ENCODE results near the gene F12.
"Not testable (repeated sequence)": the region's sequence is repeated elsewhere in the genome, so short reads cannot be mapped to it uniquely, and the experiment has no call there.

The F12 gene

GRCh38 chr5:177362610-177363507 lies 46.5 kb downstream of the F12 start:
- Histone ChIP-seq H3K4me2 (ENCODE audit: low read length) (peak overlapping the region; percentile 97), H4K12ac (ENCODE audit: low read depth, low read length) (peak overlapping the region; percentile 55), H2BK5ac (ENCODE audit: low read depth, low read length, poor library complexity) (peak overlapping the region; percentile 24), H2BK12ac (ENCODE audit: low read length) (peak overlapping the region; percentile 22), H3K27ac (ENCODE audit: low read depth, low read length) (no peak overlapping the region), H4K91ac (ENCODE audit: low read depth, low read length) (no peak overlapping the region), H3K9ac (ENCODE audit: low read length) (no peak overlapping the region), H3K36me3 (ENCODE audit: control insufficient read depth in 1 of 2, insufficient read depth in 2 of 2, low read length in 2 of 2) (no peaks in the 10 kb centered on the region), H3K27me3 (ENCODE audit: insufficient read depth, low read length) (no peaks in the 10 kb centered on the region), H3K4me3 (ENCODE audit: low read depth, low read length) (peak overlapping the region; percentile 69), H3K23ac (ENCODE audit: low read length) (no peak overlapping the region), H4K8ac (ENCODE audit: low read depth, low read length) (peak overlapping the region; percentile 86), H2AFZ (ENCODE audit: insufficient read depth, low read length, poor library complexity) (peak overlapping the region; percentile 98), H3K14ac (ENCODE audit: low read length) (peak overlapping the region; percentile 46), H2BK120ac (ENCODE audit: insufficient read depth, low read length, poor library complexity) (no peak overlapping the region), H2AK5ac (ENCODE audit: low read length) (no peak overlapping the region), H3K9me3 (ENCODE audit: insufficient read depth, low read depth, low read length) (no peaks in the 10 kb centered on the region), H3K18ac (ENCODE audit: low read length) (peak overlapping the region; percentile 67), H3K4ac (ENCODE audit: low read depth, low read length) (no peak overlapping the region), H3K79me2 (ENCODE audit: control insufficient read depth, insufficient read depth, low read length, poor library complexity) (peaks cover 6% of the 10 kb centered on the region), H3K79me1 (ENCODE audit: low read length) (peaks cover 13% of the 10 kb centered on the region), H3K4me1 (ENCODE audit: control insufficient read depth in 1 of 2, insufficient read depth in 2 of 2, low read length in 2 of 2) (peaks cover 11 to 15% of the 10 kb centered on the region in 2 experiments)
- WGBS (ENCODE audit: extremely low coverage, insufficient coverage, insufficient read length), result 100% methylated on average over 1 of the region's 59 CpGs
- peak in 1 of 2 donors; percentile 43 for DNase-seq

GRCh38 chr5:177362292-177362609 lies 47.1 kb downstream of the F12 start:
- Histone ChIP-seq H2BK5ac (ENCODE audit: low read depth, low read length, poor library complexity) (no peak overlapping the region), H3K14ac (ENCODE audit: low read length) (no peak overlapping the region), H3K9me3 (ENCODE audit: insufficient read depth, low read depth, low read length) (no peaks in the 10 kb centered on the region), H4K12ac (ENCODE audit: low read depth, low read length) (no peak overlapping the region), H2BK120ac (ENCODE audit: insufficient read depth, low read length, poor library complexity) (no peak overlapping the region), H3K27ac (ENCODE audit: low read depth, low read length) (no peak overlapping the region), H4K91ac (ENCODE audit: low read depth, low read length) (no peak overlapping the region), H3K4ac (ENCODE audit: low read depth, low read length) (no peak overlapping the region), H2AFZ (ENCODE audit: insufficient read depth, low read length, poor library complexity) (no peak overlapping the region), H3K23ac (ENCODE audit: low read length) (no peak overlapping the region), H3K79me2 (ENCODE audit: control insufficient read depth, insufficient read depth, low read length, poor library complexity) (peaks cover 6% of the 10 kb centered on the region), H3K4me1 (ENCODE audit: control insufficient read depth in 1 of 2, insufficient read depth in 2 of 2, low read length in 2 of 2) (peaks cover 7 to 11% of the 10 kb centered on the region in 2 experiments), H3K4me2 (ENCODE audit: low read length) (no peak overlapping the region), H3K36me3 (ENCODE audit: control insufficient read depth in 1 of 2, insufficient read depth in 2 of 2, low read length in 2 of 2) (no peaks in the 10 kb centered on the region), H3K4me3 (ENCODE audit: low read depth, low read length) (no peak overlapping the region), H3K18ac (ENCODE audit: low read length) (no peak overlapping the region), H3K79me1 (ENCODE audit: low read length) (peaks cover 13% of the 10 kb centered on the region), H3K27me3 (ENCODE audit: insufficient read depth, low read length) (no peaks in the 10 kb centered on the region), H3K9ac (ENCODE audit: low read length) (no peak overlapping the region), H2AK5ac (ENCODE audit: low read length) (no peak overlapping the region), H4K8ac (ENCODE audit: low read depth, low read length) (no peak overlapping the region), H2BK12ac (ENCODE audit: low read length) (no peak overlapping the region)
- no CpG with 5 or more reads among the region's 8 CpGs for WGBS (ENCODE audit: extremely low coverage, insufficient coverage, insufficient read length)
- no peak for DNase-seq

GRCh38 chr5:177361418-177362291 lies 47.7 kb downstream of the F12 start:
- Histone ChIP-seq H2AFZ (ENCODE audit: insufficient read depth, low read length, poor library complexity) (no peak overlapping the region), H3K27me3 (ENCODE audit: insufficient read depth, low read length) (no peaks in the 10 kb centered on the region), H2AK5ac (ENCODE audit: low read length) (no peak overlapping the region), H4K91ac (ENCODE audit: low read depth, low read length) (no peak overlapping the region), H2BK120ac (ENCODE audit: insufficient read depth, low read length, poor library complexity) (no peak overlapping the region), H3K4me1 (ENCODE audit: control insufficient read depth in 1 of 2, insufficient read depth in 2 of 2, low read length in 2 of 2) (peaks cover 6 to 11% of the 10 kb centered on the region in 2 experiments), H3K9ac (ENCODE audit: low read length) (no peak overlapping the region), H2BK12ac (ENCODE audit: low read length) (no peak overlapping the region), H4K8ac (ENCODE audit: low read depth, low read length) (no peak overlapping the region), H3K36me3 (ENCODE audit: control insufficient read depth in 1 of 2, insufficient read depth in 2 of 2, low read length in 2 of 2) (no peaks in the 10 kb centered on the region), H3K9me3 (ENCODE audit: insufficient read depth, low read depth, low read length) (no peaks in the 10 kb centered on the region), H2BK5ac (ENCODE audit: low read depth, low read length, poor library complexity) (no peak overlapping the region), H3K79me2 (ENCODE audit: control insufficient read depth, insufficient read depth, low read length, poor library complexity) (peaks cover 4% of the 10 kb centered on the region), H4K12ac (ENCODE audit: low read depth, low read length) (no peak overlapping the region), H3K23ac (ENCODE audit: low read length) (no peak overlapping the region), H3K27ac (ENCODE audit: low read depth, low read length) (no peak overlapping the region), H3K18ac (ENCODE audit: low read length) (no peak overlapping the region), H3K79me1 (ENCODE audit: low read length) (peaks cover 10% of the 10 kb centered on the region), H3K14ac (ENCODE audit: low read length) (no peak overlapping the region), H3K4ac (ENCODE audit: low read depth, low read length) (no peak overlapping the region), H3K4me3 (ENCODE audit: low read depth, low read length) (no peak overlapping the region), H3K4me2 (ENCODE audit: low read length) (no peak overlapping the region)
- WGBS (ENCODE audit: extremely low coverage, insufficient coverage, insufficient read length), result no CpG with 5 or more reads among the region's 6 CpGs
- DNase-seq, result no peak

GRCh38 chr5:177360740-177361139 lies 48.6 kb downstream of the F12 start:
- H3K14ac ChIP-seq (ENCODE audit: low read length); H3K18ac ChIP-seq (ENCODE audit: low read length); H2AK5ac ChIP-seq (ENCODE audit: low read length); H3K4ac ChIP-seq (ENCODE audit: low read depth, low read length); H3K23ac ChIP-seq (ENCODE audit: low read length); H3K79me1 ChIP-seq (ENCODE audit: low read length); H4K12ac ChIP-seq (ENCODE audit: low read depth, low read length); H2AFZ ChIP-seq (ENCODE audit: insufficient read depth, low read length, poor library complexity); H3K27ac ChIP-seq (ENCODE audit: low read depth, low read length); H2BK5ac ChIP-seq (ENCODE audit: low read depth, low read length, poor library complexity); H3K9ac ChIP-seq (ENCODE audit: low read length); H3K27me3 ChIP-seq (ENCODE audit: insufficient read depth, low read length); H3K4me2 ChIP-seq (ENCODE audit: low read length); H3K4me3 ChIP-seq (ENCODE audit: low read depth, low read length); H2BK120ac ChIP-seq (ENCODE audit: insufficient read depth, low read length, poor library complexity); H3K4me1 ChIP-seq (ENCODE audit: control insufficient read depth in 1 of 2, insufficient read depth in 2 of 2, low read length in 2 of 2); H3K9me3 ChIP-seq (ENCODE audit: insufficient read depth, low read depth, low read length); H4K91ac ChIP-seq (ENCODE audit: low read depth, low read length); H2BK12ac ChIP-seq (ENCODE audit: low read length); DNase-seq; H3K36me3 ChIP-seq (ENCODE audit: control insufficient read depth in 1 of 2, insufficient read depth in 2 of 2, low read length in 2 of 2); H4K8ac ChIP-seq (ENCODE audit: low read depth, low read length); H3K79me2 ChIP-seq (ENCODE audit: control insufficient read depth, insufficient read depth, low read length, poor library complexity): not testable (repeated sequence)
- no CpG with 5 or more reads among the region's 7 CpGs for WGBS (ENCODE audit: extremely low coverage, insufficient coverage, insufficient read length)
